ENCODE data around the gene RUNX2.
A peak's percentile ranks its signal among the peaks of the same experiment; 100 is the strongest.
"Not testable (repeated sequence)": the region's sequence is repeated elsewhere in the genome, so short reads cannot be mapped to it uniquely, and the experiment has no call there.

Gene RUNX2

GRCh38 chr6:45554591-45554990, 226.5 kb downstream of the RUNX2 start:
- Histone ChIP-seq H3K27ac (no peak overlapping the region), H3K4me3 (ENCODE audit: low read depth, low read length) (no peak overlapping the region), H3K27me3 (replicated peaks) (no peaks in the 10 kb centered on the region), H3K36me3 (replicated peaks) (no peaks in the 10 kb centered on the region)
- in situ Hi-C loops (cut with HindIII; ENCODE audit: low pct_ligation_motif_present, low sequenced_read_pairs): no loop called here
- DNase-seq: no peak
- no peak for TF ChIP-seq CTCF (IDR thresholded peaks at IDR 0.05; ENCODE audit: low read depth, low read length, missing control alignments)

GRCh38 chr6:45555981-45556771, 228.0 kb downstream of the RUNX2 start:
- no peaks in the 10 kb centered on the region for H3K27me3 ChIP-seq (replicated peaks)
- in situ Hi-C loops (cut with HindIII; ENCODE audit: low pct_ligation_motif_present, low sequenced_read_pairs): no loop called here

GRCh38 chr6:45556828-45557227, 228.7 kb downstream of the RUNX2 start:
- no peaks in the 10 kb centered on the region for H3K27me3 ChIP-seq (replicated peaks)
- in situ Hi-C loops (cut with HindIII; ENCODE audit: low pct_ligation_motif_present, low sequenced_read_pairs): no loop called here
- H3K4me3 ChIP-seq (ENCODE audit: low read depth, low read length): no peak overlapping the region
- no peak for TF ChIP-seq CTCF (IDR thresholded peaks at IDR 0.05; ENCODE audit: low read depth, low read length, missing control alignments)
- DNase-seq: no peak
- H3K36me3 ChIP-seq (replicated peaks): no peaks in the 10 kb centered on the region
- H3K27ac ChIP-seq: no peak overlapping the region

More at GRCh38 chr6:45555981-45556771, 228.0 kb downstream of the RUNX2 start:
- peak; percentile 12 for DNase-seq
- H3K4me3 ChIP-seq (ENCODE audit: low read depth, low read length): peak overlapping the region; percentile 35
- H3K36me3 ChIP-seq (replicated peaks): no peaks in the 10 kb centered on the region
- peak overlapping the region; percentile 47 for H3K27ac ChIP-seq
- no peak for TF ChIP-seq CTCF (IDR thresholded peaks at IDR 0.05; ENCODE audit: low read depth, low read length, missing control alignments)

GRCh38 chr6:45557454-45557853, 229.3 kb downstream of the RUNX2 start:
- in situ Hi-C loops (cut with HindIII; ENCODE audit: low pct_ligation_motif_present, low sequenced_read_pairs): no loop called here
- H3K4me3 ChIP-seq (ENCODE audit: low read depth, low read length): no peak overlapping the region
- H3K36me3 ChIP-seq (replicated peaks): no peaks in the 10 kb centered on the region

GRCh38 chr6:45558858-45559257, 230.7 kb downstream of the RUNX2 start:
- in situ Hi-C loops (cut with HindIII; ENCODE audit: low pct_ligation_motif_present, low sequenced_read_pairs): no loop called here
- no peak for TF ChIP-seq CTCF (IDR thresholded peaks at IDR 0.05; ENCODE audit: low read depth, low read length, missing control alignments)

More at GRCh38 chr6:45557454-45557853, 229.3 kb downstream of the RUNX2 start:
- H3K27ac ChIP-seq: no peak overlapping the region
- TF ChIP-seq CTCF (IDR thresholded peaks at IDR 0.05; ENCODE audit: low read depth, low read length, missing control alignments): no peak
- H3K27me3 ChIP-seq (replicated peaks): no peaks in the 10 kb centered on the region
- DNase-seq: no peak

GRCh38 chr6:45560321-45560820, 232.2 kb downstream of the RUNX2 start:
- in situ Hi-C loops (cut with HindIII; ENCODE audit: low pct_ligation_motif_present, low sequenced_read_pairs); H3K27me3 ChIP-seq (replicated peaks); H3K4me3 ChIP-seq (ENCODE audit: low read depth, low read length); H3K27ac ChIP-seq; DNase-seq; H3K36me3 ChIP-seq (replicated peaks): not testable (repeated sequence)

More at GRCh38 chr6:45558858-45559257, 230.7 kb downstream of the RUNX2 start:
- no peaks in the 10 kb centered on the region for H3K36me3 ChIP-seq (replicated peaks)
- H3K4me3 ChIP-seq (ENCODE audit: low read depth, low read length): no peak overlapping the region
- no peak overlapping the region for H3K27ac ChIP-seq
- no peak for DNase-seq
- H3K27me3 ChIP-seq (replicated peaks): no peaks in the 10 kb centered on the region
